HG03108 (cell line): ENCODE results near the gene FBN1.

Experiments used
- ATAC-seq: cut with Tn5 transposase; IDR thresholded peaks from one replicate; pipeline ENCODE4 v1.9.1; 2021; ENCODE audit warnings: moderate library complexity; ENCODE audit not compliant: unreplicated experiment

Gene FBN1

DNA sequence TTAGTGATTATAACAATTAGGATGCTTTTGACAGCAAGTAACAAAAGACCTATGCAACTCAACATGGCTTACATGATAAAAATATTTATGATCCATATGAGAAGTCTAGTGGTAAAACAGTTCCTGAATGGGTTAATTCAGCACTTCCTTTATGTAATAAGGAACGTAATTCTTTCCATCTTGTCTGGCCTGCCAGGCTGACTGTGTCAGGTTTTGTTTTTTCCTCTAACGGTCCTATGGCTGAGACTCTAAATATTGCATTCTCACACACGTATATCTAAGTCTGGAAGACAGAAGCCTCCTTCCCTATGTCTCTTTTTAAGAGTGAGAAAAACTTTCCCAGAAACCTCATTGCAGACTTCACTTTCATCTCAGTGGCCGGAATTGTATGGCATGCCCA, 263.6 kb downstream of the FBN1 start:
- ATAC-seq = no peak

DNA sequence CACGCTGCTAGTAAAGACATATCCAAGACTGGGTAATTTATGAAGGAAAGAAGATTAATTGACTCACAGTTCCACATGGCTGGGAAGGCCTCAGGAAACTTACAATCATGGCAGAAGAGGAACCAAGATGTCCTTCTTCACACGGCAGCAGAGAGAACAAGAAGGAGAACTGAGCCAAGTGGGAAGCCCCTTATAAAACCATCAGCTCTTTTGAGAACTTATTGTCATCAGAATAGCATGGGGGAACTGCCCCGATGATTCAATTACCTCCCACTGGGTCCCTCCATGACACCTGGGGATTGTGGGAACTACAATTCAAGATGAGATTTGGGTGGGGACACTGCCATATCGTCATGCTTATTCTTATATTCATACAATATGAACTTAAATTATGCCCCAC, 265.3 kb downstream of the FBN1 start:
- ATAC-seq = no peak

DNA sequence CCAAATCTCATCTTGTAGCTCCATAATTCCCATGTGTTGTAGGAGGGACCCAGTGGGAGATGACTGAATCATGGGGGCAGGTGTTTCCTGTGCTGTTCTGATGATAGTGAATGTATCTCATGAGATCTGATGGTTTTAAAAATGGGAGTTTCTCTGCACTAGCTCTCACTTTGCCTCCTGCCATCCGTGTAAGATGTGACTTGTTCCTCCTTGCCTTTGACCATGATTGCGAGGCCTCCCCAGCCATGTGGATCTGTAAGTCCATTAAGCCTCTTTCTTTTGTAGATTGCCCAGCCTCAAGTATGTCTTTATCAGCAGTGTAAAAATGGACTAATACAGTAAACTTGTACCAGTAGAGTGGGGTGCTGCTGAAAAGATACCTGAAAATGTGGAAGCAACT, 269.7 kb downstream of the FBN1 start:
- ATAC-seq = no peak

DNA sequence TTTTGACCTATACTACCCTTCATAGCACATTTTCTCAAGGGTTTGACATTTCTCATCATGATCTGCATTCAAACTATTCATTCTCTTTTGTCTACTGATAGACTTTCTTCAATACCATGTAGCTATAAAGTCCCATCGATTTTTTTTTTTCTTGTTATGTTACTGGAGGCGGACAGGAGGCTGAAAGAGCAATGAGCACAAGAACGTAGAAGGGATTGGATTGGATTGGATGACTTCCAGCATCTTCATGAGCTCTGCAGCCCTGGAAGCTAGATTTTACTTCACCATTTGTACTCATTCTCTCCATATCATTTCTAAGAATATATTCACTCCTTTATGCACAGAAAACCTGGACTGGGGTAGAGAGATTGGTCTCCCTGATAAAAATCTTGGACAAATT, 271.0 kb downstream of the FBN1 start:
- no peak for ATAC-seq

DNA sequence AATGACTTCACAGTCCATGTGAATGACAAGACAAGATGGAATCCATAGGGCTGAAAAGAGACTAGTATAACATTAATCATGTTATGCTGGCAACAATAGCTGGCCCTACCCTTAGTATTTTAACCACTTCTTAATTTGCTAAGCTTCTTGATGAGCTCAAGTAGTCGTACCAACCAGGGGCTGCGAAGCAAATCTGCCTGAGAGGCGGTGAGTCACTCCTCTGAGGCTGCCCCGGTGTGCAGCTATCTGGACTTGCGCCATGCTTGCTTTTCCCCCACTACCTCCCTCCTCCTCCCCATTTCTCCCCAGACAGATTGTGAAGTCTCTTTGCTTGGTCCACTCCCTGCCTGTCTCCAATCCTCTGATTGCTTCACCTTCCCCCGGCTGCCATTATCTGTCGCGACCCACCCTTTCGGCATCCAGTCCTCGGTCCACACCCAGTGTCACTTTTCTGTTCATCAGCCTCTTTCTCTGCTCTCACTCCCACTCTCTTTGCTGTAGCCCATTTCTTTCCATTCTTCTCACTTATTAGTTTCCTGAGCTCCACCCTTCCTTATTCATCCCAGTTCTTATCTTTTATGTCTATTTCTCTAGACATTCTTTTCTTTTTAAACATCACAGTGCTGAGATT, 271.6 kb downstream of the FBN1 start:
- ATAC-seq = no peak

DNA sequence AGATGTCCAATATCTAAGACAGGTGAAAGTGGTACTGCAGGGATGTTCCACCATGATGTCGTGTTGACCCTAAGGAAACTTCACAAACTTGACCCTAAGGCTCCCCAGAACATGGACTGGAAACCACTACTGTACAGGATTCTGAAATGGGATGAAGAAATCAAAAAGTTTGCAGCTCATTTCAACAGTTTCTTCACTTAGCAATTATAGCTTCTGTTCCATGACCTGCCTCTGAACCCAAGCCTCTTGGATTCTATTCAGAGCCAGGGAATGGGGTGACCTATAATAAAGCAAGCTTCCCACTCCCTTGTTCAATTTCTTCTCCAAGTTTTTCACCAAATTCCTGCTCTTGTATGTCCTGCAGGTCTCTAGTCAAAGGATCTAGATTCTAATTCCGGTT, 273.5 kb downstream of the FBN1 start:
- no peak for ATAC-seq

DNA sequence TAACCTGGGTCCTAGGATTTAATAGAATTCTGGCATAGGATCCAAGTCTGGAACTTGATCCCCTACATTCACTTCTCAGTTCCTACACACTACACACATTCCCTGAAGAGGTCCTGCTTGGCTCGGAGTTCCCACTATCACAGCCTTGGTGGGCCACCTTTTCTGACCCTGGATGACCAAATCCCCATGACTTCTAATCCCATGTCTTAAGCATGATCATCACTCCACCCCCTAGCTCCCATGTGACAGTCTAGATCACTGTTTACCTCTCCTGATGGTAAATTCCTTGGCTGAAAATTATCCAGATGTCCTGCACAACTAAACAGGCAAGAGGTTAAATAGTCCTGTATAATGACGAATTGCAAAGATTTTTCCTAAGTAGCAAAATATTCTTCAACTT, 274.0 kb downstream of the FBN1 start:
- no peak for ATAC-seq

DNA sequence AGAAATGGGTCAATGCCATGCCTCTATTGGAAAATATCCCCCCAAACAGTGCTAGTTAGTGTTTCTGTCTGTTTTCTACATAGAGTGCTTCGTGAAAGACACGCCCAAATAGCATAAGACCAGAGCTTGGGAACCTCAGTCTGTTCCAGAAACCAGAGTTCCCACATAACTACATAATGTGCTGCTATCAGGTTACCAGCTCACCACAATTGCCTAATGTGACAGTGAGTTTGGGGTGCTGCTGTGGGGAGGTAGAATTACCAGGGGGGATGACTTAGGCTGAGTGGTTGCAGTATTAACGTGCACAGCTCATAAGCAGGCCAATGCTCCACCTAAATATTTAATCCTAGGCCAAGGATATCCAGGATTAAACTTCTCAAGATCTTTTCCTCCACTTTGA, 275.0 kb downstream of the FBN1 start:
- no peak for ATAC-seq

DNA sequence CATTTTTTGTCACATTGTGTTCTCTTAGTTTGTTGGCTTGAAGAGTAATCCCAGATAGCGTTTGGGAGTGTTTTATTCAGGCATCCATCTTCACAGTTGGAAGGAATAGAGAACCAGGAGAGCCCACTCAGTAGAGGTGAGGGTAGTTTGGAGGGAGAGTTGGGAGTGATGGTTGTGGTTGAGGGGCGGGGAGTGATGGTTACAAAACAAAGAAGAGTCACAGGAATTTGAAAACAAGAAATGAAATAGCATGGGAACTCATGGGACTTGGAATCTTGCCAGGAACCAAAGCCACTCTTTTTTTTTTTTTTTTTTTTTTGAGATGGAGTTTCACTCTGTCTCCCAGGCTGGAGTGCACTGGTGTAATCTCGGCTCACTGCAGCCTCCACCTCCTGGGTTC, 278.0 kb downstream of the FBN1 start:
- no peak for ATAC-seq

DNA sequence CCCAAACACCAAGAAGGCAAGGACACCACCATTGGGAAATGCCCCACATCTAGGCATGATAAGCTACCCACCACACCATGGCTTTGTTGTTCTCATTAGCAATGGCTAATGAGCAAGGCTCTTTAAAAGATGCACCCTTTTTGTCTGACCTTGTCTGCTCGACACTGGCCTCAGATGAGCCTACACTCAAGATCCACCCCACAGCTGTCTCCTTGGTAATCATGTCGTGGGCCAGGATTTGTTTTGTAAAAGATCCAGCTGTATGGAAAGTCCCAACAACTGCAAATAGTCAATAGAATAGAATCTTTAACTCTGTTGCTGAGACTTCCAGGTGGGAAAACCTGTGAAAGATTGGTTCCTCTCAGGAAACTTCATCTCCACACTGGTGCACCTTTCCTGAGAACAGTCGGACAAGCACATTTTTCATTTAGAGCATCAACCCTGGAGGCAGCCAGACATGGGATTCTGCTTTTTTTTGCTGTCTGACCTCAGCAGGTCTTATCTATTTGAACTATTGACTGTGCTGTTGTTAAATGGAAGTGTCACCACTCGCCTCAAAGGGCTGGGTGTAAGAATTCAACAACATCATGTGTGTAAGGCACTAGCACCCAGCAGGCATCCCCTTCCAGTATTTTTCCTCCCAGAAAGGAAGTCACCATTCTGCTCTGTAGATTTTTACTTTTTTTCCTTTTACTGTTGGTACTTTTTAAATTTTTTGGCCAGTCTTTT, 278.8 kb downstream of the FBN1 start:
- ATAC-seq = no peak

DNA sequence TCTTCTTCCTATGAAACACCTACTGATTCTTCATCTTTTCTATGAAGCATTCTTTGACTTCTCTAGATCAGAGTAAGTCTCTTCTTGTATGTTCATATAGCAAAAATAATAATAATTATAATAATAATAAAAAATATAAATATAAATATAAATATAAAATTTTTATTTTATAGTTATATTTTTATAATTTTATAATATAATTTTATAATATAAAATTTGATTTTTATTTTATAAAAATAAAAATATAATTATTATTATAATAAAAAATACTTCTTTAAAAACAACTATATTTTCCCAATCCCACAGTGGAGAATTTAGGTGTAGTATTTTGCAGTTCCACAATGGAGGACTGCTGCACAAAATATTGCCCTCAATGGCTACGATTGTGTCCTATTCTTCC, 279.9 kb downstream of the FBN1 start:
- no peak for ATAC-seq

DNA sequence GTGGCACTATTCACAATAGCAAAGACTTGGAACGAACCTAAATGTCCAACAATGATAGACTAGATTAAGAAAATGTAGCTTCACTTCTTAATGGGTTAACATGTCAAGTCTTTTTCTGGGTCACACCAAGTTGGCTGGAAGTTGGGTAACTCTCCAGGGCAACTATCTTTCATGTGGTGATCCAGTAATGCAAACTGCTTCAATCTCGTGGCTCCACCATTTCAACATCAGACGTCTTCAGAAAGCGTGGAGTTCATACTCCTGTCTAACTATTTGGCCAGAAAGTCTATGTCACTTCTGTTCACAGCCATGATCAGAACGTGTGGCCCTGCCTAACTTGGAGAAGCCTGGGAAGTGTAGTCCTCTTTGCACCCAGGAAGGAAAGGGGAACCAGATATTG, 282.0 kb downstream of the FBN1 start:
- no peak for ATAC-seq

DNA sequence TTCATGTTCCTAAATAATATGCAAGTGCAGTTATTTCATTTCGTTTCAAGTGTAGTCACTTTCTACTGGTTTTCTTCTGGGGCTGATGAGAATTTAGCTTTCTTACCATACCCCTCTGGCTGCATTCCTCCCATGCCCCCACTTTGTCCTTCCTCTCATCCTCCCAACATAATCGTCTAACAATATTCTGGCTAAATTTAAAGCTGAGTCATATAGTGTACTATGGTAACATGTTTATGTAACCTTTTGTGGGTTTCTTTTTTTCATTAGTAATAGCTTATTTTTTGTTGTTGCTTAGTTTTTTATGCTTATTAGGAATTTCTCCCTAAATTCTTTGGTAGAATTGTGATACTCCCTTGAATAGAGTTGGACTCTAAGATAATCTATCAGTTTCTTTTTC, 283.8 kb downstream of the FBN1 start:
- no peak for ATAC-seq

DNA sequence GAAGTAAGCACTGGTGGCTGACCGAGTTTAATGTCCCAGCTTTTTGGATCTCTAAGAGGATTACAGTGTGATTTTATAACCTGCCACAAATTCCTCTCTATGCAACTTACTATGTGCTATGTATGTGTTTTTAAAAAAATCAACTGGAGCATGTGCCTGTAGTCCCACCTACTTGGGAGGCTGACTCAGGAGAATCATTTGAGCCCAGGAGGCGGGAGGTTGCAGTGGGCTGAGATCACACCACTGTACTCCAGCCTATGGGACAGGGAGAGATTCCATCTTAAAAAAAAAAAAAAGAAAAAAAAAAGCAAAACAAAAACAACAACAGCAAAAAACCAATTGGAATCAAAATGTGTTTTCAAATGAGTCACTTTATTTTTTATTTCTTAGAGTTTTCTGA, 284.7 kb downstream of the FBN1 start:
- no peak for ATAC-seq
